Raji (cell line): ENCODE data around the gene SYNE3.

Source experiments
- POLR2A ChIP-seq: IDR thresholded peaks from 2 replicates; pipeline ENCODE4 v1.6.1; 2011; ENCODE audit warnings: low read depth, low read length, control low read depth; ENCODE audit not compliant: insufficient read depth

The SYNE3 gene

GRCh38 chr14:95485222-95485819 is 31.1 kb downstream of the SYNE3 start:
- TF ChIP-seq POLR2A, result no peak

GRCh38 chr14:95484296-95484695 is 32.2 kb downstream of the SYNE3 start:
- TF ChIP-seq POLR2A, result no peak

DNA sequence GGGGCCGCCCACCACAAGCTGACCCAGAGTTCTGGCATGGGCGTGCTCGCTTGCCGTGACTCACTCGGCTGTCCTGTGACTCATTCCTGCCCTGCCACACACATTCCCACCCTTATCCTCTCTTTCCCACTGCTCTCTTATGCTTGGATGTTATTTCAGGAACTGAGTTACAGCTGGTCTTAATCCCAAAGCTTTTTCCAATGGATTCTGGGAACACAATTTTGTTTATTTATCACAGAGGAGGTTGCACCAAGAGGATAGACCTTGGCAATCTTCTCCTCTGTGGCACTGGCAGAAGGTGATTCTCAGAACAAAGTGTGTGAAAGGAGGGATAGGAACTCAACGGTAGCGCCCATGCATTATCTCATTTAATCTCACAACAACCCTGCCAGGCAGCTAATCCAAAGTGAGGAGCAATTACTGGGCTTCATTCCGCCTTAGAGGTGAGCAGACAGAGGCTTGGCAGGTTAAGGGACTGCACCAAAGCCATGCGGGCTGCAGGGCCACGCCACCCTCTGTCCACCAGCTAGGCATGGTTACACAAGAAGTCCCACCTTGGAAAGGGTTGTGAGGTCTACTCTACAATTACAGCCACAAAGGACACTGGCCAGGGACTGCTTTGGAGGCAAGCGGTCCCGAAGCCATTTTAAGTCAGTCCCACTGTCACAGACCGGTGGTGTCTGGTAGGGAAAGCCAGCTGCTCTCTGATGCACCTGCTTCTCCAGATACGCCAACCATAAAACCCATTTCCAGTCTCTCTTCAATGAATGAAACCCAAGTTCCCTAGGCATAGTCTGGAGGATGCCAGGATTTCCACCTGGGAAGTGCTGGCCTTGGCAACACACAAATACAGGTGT is 32.9 kb downstream of the SYNE3 start:
- no peak for TF ChIP-seq POLR2A

GRCh38 chr14:95482627-95483308 is 33.7 kb downstream of the SYNE3 start:
- no peak for TF ChIP-seq POLR2A

DNA sequence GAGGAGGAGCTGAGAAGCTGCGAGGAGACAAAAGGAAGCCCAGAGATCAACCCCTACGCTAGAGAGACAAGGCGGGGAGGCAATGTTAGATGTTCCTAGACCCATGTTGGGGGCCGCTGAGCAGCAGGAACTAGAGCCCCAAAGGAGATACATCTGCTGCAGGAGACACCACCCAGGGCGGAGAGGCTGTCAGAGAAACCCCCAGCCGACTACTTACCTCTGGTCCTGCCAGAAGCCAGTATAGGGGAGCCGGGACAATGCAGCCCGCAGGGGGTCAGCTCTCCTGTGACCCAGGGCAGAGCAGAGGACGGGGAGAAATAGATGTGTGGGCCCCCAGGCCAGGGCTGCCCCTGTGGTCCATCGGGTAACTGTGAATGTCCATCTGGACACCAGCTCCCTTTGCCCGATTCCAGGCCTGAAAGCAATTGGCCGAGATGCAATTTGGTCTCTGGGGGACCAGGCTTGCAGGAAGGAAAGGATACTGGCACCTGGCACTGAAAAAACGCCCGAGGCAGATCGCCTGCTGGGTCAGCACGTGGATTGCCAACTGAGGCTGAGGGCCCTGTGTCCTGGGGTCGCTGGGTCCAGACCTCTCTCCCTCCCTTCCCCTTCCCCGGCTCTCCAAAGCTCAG is 34.9 kb downstream of the SYNE3 start:
- TF ChIP-seq POLR2A, result no peak

DNA sequence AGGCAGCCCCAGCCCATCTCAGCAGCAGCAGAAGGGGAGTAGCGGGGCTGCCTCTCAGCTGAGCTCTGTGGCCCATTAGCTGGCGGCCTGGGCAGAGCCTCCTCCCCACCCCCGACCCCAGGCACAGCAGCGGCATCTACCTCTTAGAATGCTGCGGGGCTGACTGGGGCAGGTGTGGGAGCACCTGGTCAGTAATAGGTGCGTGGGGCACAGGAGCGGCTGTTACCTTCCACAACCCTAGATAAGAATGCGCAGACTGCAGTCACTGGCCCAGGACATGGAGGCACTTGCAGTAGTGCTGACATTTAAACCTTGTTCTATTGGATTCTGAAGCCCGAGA is 35.6 kb downstream of the SYNE3 start:
- no peak for TF ChIP-seq POLR2A

DNA sequence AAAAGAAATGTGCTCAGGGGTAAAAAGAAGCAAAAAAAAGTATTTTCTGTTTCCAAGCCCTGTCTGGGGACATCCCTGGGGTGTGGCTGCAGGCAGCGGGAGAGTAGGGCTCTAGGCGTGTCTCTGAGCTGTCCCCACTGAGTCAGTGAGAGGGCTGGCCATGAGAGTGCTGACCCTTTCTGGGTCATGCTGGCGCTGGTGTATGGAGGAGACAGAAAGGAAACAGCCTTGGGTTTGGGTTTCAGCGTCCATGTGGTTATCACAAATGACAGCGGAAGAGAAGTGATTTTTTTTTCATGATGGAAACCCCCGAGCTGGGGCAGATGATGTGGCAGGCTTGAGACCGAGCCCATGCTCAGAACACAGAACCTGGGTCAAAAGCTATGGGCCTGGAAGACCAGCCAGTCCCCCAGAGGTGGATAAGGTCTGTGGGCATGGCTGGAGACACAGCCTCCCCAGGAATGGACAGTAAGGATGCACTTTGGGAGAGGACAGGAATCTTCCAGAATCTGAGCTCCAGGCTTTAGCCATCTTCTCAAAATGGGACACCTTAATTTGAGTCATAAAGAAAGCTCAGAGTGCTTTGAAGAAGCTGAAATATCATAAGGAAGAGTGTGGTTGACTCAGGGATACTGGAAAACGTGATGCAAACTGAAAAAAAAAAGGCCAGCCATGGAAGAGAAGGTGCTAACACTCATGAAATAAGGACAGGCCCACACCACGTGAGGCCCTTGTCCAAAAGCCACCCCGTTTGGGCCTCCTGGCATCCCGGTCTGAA is 36.2 kb downstream of the SYNE3 start:
- no peak for TF ChIP-seq POLR2A

GRCh38 chr14:95479494-95479893 is 37.0 kb downstream of the SYNE3 start:
- TF ChIP-seq POLR2A, result no peak

DNA sequence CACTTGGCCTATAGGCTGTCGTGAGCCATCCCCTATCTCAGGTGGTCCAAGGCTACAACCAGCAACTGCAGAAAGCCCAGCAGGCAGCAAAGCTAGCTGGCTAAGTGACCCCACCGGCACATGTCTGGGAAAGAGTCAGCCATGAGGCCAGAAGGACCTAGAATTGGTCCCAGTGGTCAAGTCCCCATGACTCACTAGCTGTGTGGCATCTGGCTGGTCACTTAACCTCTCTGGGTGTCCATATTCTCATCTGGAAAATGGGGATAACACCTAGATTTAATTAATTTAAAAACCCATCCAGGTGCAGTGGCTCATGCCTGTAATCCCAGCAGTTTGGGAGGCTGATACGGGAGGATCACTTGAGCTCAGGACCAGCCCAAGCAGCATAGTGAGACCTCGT is 37.6 kb downstream of the SYNE3 start:
- TF ChIP-seq POLR2A, result no peak

- TF ChIP-seq POLR2A, result no peak
Measured at GRCh38 chr14:95478309-95478708, 38.1 kb downstream of the SYNE3 start.

GRCh38 chr14:95477411-95478269 is 38.8 kb downstream of the SYNE3 start:
- no peak for TF ChIP-seq POLR2A

GRCh38 chr14:95476747-95477146 is 39.7 kb downstream of the SYNE3 start:
- no peak for TF ChIP-seq POLR2A

DNA sequence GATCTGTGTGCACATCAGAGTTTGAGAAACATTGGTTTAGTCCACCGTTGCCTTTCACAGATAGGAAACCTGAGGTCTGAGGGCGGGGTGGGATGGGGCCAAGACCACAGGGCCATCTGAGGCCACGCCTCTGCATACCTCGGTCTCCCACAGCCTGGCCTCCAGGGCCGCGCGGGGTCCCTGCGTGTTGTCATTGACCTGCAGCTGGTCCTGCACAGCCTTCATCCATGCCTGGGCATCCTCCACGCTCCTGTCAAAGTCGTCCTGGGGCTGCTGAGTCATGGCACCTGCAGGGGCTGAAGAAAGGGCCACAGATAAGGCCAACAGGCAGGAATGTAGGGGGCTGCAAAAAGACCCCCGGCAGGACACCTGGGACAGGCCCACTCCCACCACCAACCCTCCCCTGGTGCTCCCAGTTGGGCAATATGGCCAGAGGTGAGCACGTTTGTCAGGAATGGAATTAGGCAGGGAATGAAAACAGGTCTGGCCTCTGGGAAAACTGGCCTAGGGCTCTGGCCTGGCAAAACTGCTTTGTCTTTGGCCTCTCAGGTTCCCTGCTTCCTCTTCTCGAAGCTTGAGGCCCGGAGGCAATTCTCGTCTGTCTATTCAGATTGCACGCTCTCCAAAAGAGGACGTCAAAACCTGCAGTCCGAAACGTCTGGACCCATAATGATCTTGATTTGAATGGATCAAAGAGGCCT is 40.8 kb downstream of the SYNE3 start:
- no peak for TF ChIP-seq POLR2A
